ENCODE results near the gene MTHFS.

DNA sequence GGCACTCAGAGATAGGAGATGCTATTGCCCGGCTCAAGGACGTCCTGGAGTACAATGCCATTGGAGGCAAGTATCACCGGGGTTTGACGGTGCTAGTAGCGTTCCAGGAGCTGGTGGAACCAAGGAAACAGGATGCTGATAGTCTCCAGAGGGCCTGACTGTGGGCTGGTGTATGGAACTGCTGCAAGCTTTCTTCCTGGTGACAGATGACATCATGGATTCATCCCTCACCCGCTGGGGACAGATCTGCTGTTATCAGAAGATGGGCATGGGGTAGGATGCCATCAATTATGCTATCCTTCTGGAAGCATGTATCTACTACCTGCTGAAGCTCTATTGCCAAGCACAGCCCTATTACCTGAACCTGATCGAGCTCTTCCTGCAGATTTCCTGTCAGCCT is 47.8 kb upstream of the MTHFS start:
- TF ChIP-seq EZH2 (IDR thresholded peaks at IDR 0.05; ENCODE audit: low read depth) = no peak
- TF ChIP-seq, protein P1, sequence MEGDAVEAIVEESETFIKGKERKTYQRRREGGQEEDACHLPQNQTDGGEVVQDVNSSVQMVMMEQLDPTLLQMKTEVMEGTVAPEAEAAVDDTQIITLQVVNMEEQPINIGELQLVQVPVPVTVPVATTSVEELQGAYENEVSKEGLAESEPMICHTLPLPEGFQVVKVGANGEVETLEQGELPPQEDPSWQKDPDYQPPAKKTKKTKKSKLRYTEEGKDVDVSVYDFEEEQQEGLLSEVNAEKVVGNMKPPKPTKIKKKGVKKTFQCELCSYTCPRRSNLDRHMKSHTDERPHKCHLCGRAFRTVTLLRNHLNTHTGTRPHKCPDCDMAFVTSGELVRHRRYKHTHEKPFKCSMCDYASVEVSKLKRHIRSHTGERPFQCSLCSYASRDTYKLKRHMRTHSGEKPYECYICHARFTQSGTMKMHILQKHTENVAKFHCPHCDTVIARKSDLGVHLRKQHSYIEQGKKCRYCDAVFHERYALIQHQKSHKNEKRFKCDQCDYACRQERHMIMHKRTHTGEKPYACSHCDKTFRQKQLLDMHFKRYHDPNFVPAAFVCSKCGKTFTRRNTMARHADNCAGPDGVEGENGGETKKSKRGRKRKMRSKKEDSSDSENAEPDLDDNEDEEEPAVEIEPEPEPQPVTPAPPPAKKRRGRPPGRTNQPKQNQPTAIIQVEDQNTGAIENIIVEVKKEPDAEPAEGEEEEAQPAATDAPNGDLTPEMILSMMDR (conservative IDR thresholded peaks at IDR 0.05) = no peak

Measured in PC-9 (cell line).